ENCODE measurements around the gene PLCB3. TPM values are rescaled to one million over a fixed set of nuclear protein-coding genes. Genes with fewer than 3 reads are reported as not detected.

Gene PLCB3
- total RNA-seq, 8 experiments from 2014 or later, result 5.6 to 29.5 (median 9.8) TPM

DNA sequence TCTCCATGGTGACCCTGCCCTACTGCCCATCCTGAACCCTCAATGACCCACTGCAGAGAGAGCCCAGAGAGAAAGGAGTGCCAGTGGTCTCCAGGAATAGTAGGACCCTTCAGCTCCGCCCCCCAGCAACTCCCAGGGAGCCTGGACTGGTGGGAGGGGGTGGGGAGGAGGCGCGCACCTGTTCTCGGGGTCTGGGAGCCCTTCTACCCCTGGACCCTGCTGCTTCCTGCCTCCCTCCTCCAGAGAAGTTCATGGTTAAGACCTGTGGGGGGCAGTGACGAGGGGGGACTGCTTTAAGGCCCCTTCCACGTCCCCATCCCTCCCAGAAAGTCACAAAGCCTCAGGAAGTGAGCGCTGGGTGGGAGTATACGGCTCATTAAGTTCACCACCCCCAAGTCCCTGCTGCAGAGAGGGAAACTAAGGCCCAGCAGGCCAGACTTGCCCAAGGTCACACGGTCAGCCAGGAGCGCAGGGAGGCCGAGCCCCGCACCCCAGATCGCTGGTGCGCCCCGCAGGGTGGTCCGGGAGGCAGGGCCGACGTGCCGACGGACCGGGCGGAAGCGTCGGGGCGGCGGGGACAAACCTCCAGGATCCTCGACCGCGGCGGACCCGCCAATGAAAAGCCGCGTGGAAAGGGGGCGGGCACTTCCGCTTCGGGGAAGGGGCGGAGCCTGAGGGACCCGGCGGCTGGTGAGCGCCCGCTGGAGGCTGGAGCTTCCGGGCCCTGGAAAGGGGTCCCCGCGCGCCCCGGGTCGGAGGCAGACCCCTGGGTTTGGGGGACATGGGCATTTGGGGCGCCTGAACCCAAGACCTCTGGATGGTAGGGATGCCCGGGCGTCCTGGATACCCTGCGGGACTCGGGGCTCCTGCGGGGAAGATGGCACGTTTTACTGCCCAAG is 25.5 kb upstream of the PLCB3 start, which contains the start of the genes NUDT22 and TRPT1:
TSS of gene NUDT22 (plus strand) at position 667 of the 899 bp plus-strand sequence. CDS start 379 bp downstream, outside the sequence.
TSS of gene TRPT1 (minus strand) at position 579 of the 899 bp plus-strand sequence. CDS start at position 253, 326 bp downstream.
- Histone ChIP-seq H3K4me3 (peak within 1 kb of the TSS; percentile 61 to 83 (median 73)), H3K27ac (peak within 1 kb of the TSS; percentile 77 to 85), H3K4me1 (replicated peaks in 1 of 2) (peaks cover 21 to 29% of the 10 kb centered on the region in 2 donors)
- 0 to 2% (median 0%) methylated on average over 1 to 11 of the region's 54 CpGs; no CpG with 5 or more reads in 5 of the 10 experiments for WGBS, 10 experiments
- peak; percentile 51 to 77 (median 62) for ATAC-seq (replicated peaks in 6 of 8)
- in situ Hi-C loops (cut with MboI; ENCODE audit: low pct_unique_long_range_greater_than_20kb in 2 of 9, low sequenced_read_pairs in 9 of 9, unreplicated experiment in 9 of 9), result no loop called here

GRCh38 chr11:64226507-64227051 is 24.8 kb upstream of the PLCB3 start:
- H3K27ac ChIP-seq, result peak overlapping the region; percentile 77 to 85

GRCh38 chr11:64227405-64227956 is 23.8 kb upstream of the PLCB3 start:
- no peak overlapping the region for H3K27ac ChIP-seq
- peaks cover 27 to 34% of the 10 kb centered on the region in 2 donors for H3K4me1 ChIP-seq (replicated peaks in 1 of 2)
- WGBS, 10 experiments, result 20 to 100% (median 80%) methylated on average over 1 to 2 of the region's 3 CpGs; no CpG with 5 or more reads in 5 of the 10 experiments
- no peak for ATAC-seq (replicated peaks in 6 of 8)
- in situ Hi-C loops (cut with MboI; ENCODE audit: low pct_unique_long_range_greater_than_20kb in 2 of 9, low sequenced_read_pairs in 9 of 9, unreplicated experiment in 9 of 9), result no loop called here
- H3K4me3 ChIP-seq, result peak overlapping the region in 1 of 5 donors; percentile 78

More at GRCh38 chr11:64226507-64227051, 24.8 kb upstream of the PLCB3 start:
- 0 to 68% (median 56%) methylated on average over 1 to 8 of the region's 26 CpGs; no CpG with 5 or more reads in 5 of the 10 experiments for WGBS, 10 experiments
- H3K4me1 ChIP-seq (replicated peaks in 1 of 2), result peaks cover 24 to 33% of the 10 kb centered on the region in 2 donors
- ATAC-seq (replicated peaks in 6 of 8), result peak; percentile 6 to 24 (median 10)
- peak overlapping the region; percentile 61 to 83 (median 73) for H3K4me3 ChIP-seq
- in situ Hi-C loops (cut with MboI; ENCODE audit: low pct_unique_long_range_greater_than_20kb in 2 of 9, low sequenced_read_pairs in 9 of 9, unreplicated experiment in 9 of 9), result no loop called here

- Histone ChIP-seq H3K4me1 (replicated peaks in 1 of 2) (peaks cover 34 to 35% of the 10 kb centered on the region in 2 donors), H3K4me3 (peak overlapping the region in 2 of 5 donors; percentile 65 to 68), H3K27ac (peak overlapping the region; percentile 88 to 92)
- no peak for ATAC-seq (replicated peaks in 6 of 8)
- 67 to 100% (median 91%) methylated on average over 1 to 6 of the region's 12 CpGs; no CpG with 5 or more reads in 6 of the 10 experiments for WGBS, 10 experiments
- in situ Hi-C loops (cut with MboI; ENCODE audit: low pct_unique_long_range_greater_than_20kb in 2 of 9, low sequenced_read_pairs in 9 of 9, unreplicated experiment in 9 of 9), result no loop called here
These were observed 22.1 kb upstream of the PLCB3 start for GRCh38 chr11:64229090-64229743.

DNA sequence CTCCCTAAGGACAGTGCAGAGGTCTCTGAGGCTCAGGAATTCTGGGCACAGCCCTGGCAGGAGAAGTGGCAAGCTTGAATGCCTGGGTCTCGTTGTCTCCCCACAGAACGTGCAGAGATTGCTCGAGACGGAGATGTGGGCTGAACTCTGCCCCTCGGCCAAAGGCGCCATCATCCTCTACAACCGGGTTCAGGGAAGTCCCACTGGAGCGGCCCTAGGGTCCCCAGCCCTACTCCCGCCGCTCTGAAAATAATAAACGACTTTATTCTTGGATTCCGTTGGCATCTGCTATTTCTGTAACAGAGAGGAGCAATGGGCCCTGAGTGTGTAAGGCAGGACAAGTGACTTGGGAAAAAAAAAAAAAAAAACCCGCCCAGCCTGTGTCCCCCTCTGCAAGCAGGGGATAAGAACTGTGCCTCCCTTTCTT is 21.6 kb upstream of the PLCB3 start:
- ATAC-seq (replicated peaks in 6 of 8), result no peak
- Histone ChIP-seq H3K27ac (peak overlapping the region; percentile 88 to 92), H3K4me1 (replicated peaks in 1 of 2) (peaks cover 34 to 35% of the 10 kb centered on the region in 2 donors), H3K4me3 (peak overlapping the region; percentile 53 to 68 (median 64))
- in situ Hi-C loops (cut with MboI; ENCODE audit: low pct_unique_long_range_greater_than_20kb in 2 of 9, low sequenced_read_pairs in 9 of 9, unreplicated experiment in 9 of 9), result no loop called here
- WGBS, 10 experiments, result 0 to 60% (median 49%) methylated on average over 1 to 8 of the region's 13 CpGs; no CpG with 5 or more reads in 1 of the 10 experiments

- in situ Hi-C loops (cut with MboI; ENCODE audit: low pct_unique_long_range_greater_than_20kb in 2 of 9, low sequenced_read_pairs in 9 of 9, unreplicated experiment in 9 of 9), result no loop called here
- peak; percentile 42 to 76 (median 68) for ATAC-seq (replicated peaks in 6 of 8)
These were observed 21.0 kb upstream of the PLCB3 start, which contains the start of gene DNAJC4 for GRCh38 chr11:64230171-64230984. DNAJC4 (plus strand) TSS chr11:64230548; CDS start chr11:64230855, 307 bp downstream.

DNA sequence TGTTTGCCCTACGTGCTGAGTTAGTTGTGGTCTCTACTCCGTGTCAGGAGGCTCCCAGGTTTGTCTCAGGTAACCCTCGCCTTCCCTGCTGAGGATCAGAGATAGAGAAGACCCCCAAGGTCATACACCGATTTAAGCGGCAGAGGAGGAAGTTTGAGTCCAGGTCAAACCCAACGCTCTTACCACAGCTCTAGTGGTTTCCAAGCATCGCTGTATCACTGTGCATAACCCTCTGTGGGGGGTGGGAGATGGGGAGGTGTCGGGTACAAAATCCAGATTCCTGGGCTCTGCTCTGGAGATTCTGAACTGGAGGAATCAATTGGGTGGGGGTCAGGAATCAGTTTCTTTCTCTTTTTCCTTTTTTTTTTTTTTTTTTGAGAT is 20.4 kb upstream of the PLCB3 start:
- 0 to 20% (median 5%) methylated on average over 1 to 4 of the region's 8 CpGs; no CpG with 5 or more reads in 5 of the 10 experiments for WGBS, 10 experiments
- no peak for ATAC-seq (replicated peaks in 6 of 8)
- Histone ChIP-seq H3K4me1 (replicated peaks in 1 of 2) (peaks cover 27 to 38% of the 10 kb centered on the region in 2 donors), H3K27ac (peak overlapping the region; percentile 88 to 92), H3K4me3 (peak overlapping the region; percentile 53 to 68 (median 64))
- in situ Hi-C loops (cut with MboI; ENCODE audit: low pct_unique_long_range_greater_than_20kb in 2 of 9, low sequenced_read_pairs in 9 of 9, unreplicated experiment in 9 of 9), result no loop called here

More at GRCh38 chr11:64230171-64230984, 21.0 kb upstream of the PLCB3 start, which contains the start of gene DNAJC4:
- Histone ChIP-seq H3K4me3 (peak within 1 kb of the TSS; percentile 53 to 68 (median 64)), H3K4me1 (replicated peaks in 1 of 2) (peaks cover 28 to 35% of the 10 kb centered on the region in 2 donors), H3K27ac (peak within 1 kb of the TSS; percentile 88 to 92)
- 0 to 5% (median 2%) methylated on average over 3 to 14 of the region's 62 CpGs; no CpG with 5 or more reads in 4 of the 10 experiments for WGBS, 10 experiments

DNA sequence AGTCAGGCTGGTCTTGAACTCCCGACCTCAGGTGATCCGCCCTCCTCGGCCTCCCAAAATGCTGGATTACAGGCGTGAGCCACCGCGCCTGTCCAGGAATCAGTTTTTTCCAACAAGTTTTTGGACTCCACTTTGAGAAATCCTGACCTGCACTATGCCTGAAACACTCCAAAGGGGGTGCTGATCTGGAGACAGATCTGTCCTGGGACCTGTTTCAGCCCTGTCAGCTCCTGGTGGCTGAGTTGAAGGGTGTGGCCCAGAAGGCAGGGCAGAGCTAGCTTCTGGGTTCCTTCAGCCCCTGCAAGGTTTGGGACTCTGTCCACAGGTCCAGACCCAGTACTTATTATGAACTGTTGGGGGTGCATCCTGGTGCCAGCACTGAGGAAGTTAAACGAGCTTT is 19.8 kb upstream of the PLCB3 start:
- Histone ChIP-seq H3K27ac (no peak overlapping the region), H3K4me1 (replicated peaks in 1 of 2) (peaks cover 26 to 38% of the 10 kb centered on the region in 2 donors), H3K4me3 (peak overlapping the region in 4 of 5 donors; percentile 62 to 68 (median 64))
- in situ Hi-C loops (cut with MboI; ENCODE audit: low pct_unique_long_range_greater_than_20kb in 2 of 9, low sequenced_read_pairs in 9 of 9, unreplicated experiment in 9 of 9), result no loop called here
- no peak for ATAC-seq (replicated peaks in 6 of 8)
- 80 to 96% (median 94%) methylated on average over 4 to 7 of the region's 7 CpGs; no CpG with 5 or more reads in 7 of the 10 experiments for WGBS, 10 experiments

DNA sequence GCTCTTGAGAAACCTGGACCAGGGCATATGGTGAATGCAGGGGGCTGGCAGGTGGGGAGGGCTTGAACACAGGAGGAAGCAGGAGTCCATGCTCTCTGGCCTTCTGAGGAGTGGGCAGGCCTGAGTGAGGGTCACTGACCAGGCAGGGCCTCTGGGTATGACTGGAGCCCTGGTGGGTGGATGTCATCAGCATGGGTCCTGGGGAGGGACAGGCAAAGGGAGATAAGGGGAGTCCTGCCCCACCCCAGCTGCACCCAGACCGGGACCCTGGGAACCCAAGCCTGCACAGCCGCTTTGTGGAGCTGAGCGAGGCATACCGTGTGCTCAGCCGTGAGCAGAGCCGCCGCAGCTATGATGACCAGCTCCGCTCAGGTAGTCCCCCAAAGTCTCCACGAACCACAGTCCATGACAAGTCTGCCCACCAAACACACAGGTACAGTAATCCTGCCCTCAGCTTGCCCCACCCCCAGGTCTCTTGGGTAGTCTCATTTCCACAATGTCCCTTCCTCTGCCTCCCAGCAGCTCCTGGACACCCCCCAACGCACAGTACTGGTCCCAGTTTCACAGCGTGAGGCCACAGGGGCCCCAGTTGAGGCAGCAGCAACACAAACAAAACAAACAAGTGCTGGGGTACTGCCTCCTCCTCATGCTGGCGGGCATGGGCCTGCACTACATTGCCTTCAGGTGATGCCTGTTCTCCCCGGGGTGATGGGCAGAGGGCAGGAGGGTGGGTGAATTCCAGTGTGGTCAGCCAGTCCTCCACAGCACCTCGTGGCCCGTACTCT is 19.0 kb upstream of the PLCB3 start:
- Histone ChIP-seq H3K4me1 (replicated peaks in 1 of 2) (peaks cover 18 to 31% of the 10 kb centered on the region in 2 donors), H3K27ac (no peak overlapping the region), H3K4me3 (no peak overlapping the region)
- in situ Hi-C loops (cut with MboI; ENCODE audit: low pct_unique_long_range_greater_than_20kb in 2 of 9, low sequenced_read_pairs in 9 of 9, unreplicated experiment in 9 of 9), result no loop called here
- no peak for ATAC-seq (replicated peaks in 6 of 8)
- WGBS, 10 experiments, result 20 to 95% (median 83%) methylated on average over 1 to 8 of the region's 15 CpGs; no CpG with 5 or more reads in 4 of the 10 experiments

DNA sequence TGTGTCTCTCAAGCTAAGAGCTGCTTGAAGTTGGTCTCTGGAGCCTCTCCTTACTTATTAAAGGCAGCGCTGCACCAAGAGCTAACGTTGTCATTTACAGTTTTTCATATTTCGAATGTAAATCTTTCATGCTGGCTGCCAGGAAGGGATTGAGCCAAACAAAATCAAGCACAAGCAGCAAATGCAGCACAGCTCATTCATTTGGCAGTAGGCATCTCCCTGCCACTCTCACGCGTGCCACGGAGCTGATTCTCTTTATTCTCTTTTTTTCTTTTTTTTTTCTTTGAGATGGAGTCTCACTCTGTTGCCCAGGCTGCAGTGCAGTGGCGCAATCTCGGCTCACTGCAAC is 18.4 kb upstream of the PLCB3 start:
- 30 to 100% (median 91%) methylated on average over 1 to 8 of the region's 8 CpGs; no CpG with 5 or more reads in 1 of the 10 experiments for WGBS, 10 experiments
- ATAC-seq (replicated peaks in 6 of 8), result no peak
- H3K4me1 ChIP-seq (replicated peaks in 1 of 2), result peaks cover 15 to 29% of the 10 kb centered on the region in 2 donors
- H3K27ac ChIP-seq, result no peak overlapping the region
- no peak overlapping the region for H3K4me3 ChIP-seq
- in situ Hi-C loops (cut with MboI; ENCODE audit: low pct_unique_long_range_greater_than_20kb in 2 of 9, low sequenced_read_pairs in 9 of 9, unreplicated experiment in 9 of 9), result no loop called here
